Tibial nerve (tissue), 4 donors: ENCODE measurements around the gene SRPK3. TPM values are rescaled to one million over a fixed set of nuclear protein-coding genes. Genes with fewer than 3 reads are reported as not detected.

ENCODE experiments used
- DNase-seq, 2 donors: peaks; one replicate each; pipeline ENCODE4 v3.0.0-alpha.2; 2019; ENCODE audit warnings: low spot score in 2 of 2
- H3K27ac ChIP-seq, 4 donors: fragments of 200-600 bp; sonication (generic) in 3 of 4; one replicate each; pipeline ENCODE4 v1.5.1; 2017 to 2019; ENCODE audit warnings: mild to moderate bottlenecking in 1 of 4
- H3K27me3 ChIP-seq, 2 donors: fragments of 200-600 bp; sonication (generic) in 1 of 2; one replicate each; pipeline versions ENCODE4 v1.5.1 to v1.6.0; 2017 to 2019
- H3K36me3 ChIP-seq, 3 donors: fragments of 200-600 bp; sonication (generic); one replicate each; pipeline ENCODE4 v1.5.1; 2018 to 2019
- H3K4me1 ChIP-seq, 4 donors: fragments of 200-600 bp; sonication (generic) in 3 of 4; one replicate each; pipeline ENCODE4 v1.5.1; 2017 to 2019
- H3K4me3 ChIP-seq, 4 donors: fragments of 200-600 bp; sonication (generic) in 3 of 4; one replicate each; pipeline ENCODE4 v1.5.1; 2017 to 2019; ENCODE audit warnings: mild to moderate bottlenecking in 1 of 4, moderate library complexity in 1 of 4
- H3K9me3 ChIP-seq, 4 donors: fragments of 200-600 bp; sonication (generic) in 3 of 4; one replicate each; pipeline ENCODE4 v1.5.1; 2017 to 2019
- EP300 ChIP-seq, 2 donors: sonication (generic); formaldehyde crosslinking; IDR thresholded peaks; one replicate each; pipeline ENCODE4 v1.6.1; 2017; ENCODE audit warnings: antibody characterized with exemption in 2 of 2, mild to moderate bottlenecking in 1 of 2
- POLR2A ChIP-seq, 2 donors: fragments of 450-650 bp; IDR thresholded peaks; one replicate each; pipeline ENCODE4 v1.6.1; 2017; ENCODE audit warnings: antibody characterized with exemption in 2 of 2, mild to moderate bottlenecking in 2 of 2, moderate library complexity in 2 of 2
- WGBS, 2 donors: methylation state at CpG; one replicate each; pipeline ENCODE4 v1.1.5; 2018; 5-methylcytosine and 5-hydroxymethylcytosine counted together
- total RNA-seq, 4 donors: library from RNA; depleted of rRNA; stranded (reverse); fragments of >200 nt; gene quantifications; one replicate each; pipeline ENCODE4 v1.1.0, GENCODE V29; 2016
- TF ChIP-seq, protein P1 (sequence below), 5 experiments: fragments of 200-600 bp in 3 of 5; fragments of 450-650 bp in 2 of 5; sonication (generic) in 3 of 5; IDR thresholded peaks; one replicate each; pipeline ENCODE4 v1.5.1; 2016 to 2019; ENCODE audit warnings: antibody characterized with exemption in 5 of 5, mild to moderate bottlenecking in 3 of 5, moderate library complexity in 2 of 5

The SRPK3 gene
- total RNA-seq, 4 donors from 2014 or later: 0.87 to 5.1 (median 1.4) TPM

DNA sequence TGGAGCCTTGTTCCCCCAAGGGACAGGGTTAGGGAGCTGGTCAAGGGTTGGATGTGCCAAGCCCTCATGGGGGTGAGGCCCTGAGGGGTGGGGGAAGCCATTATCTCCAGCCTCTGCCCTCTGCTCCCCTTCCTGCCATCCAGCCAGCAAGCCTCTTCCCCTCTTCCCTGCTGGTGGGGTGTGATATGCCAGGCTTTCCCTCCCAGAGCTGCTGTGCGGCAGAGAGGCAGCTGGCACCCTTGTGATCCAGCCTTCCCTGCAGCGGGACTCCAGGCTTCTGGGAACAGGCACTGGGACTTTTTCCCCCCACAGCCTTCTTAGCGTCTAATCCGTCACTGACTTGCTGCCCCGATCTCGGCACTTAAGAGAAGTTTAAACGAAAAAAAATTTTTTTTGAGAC is 19.9 kb downstream of the SRPK3 start:
- no peak overlapping the region for H3K4me3 ChIP-seq
- H3K9me3 ChIP-seq: no peaks in the 10 kb centered on the region
- DNase-seq: no peak
- no peaks in the 10 kb centered on the region for H3K27me3 ChIP-seq
- TF ChIP-seq EP300 (IDR thresholded peaks at IDR 0.05) (no peak), POLR2A (IDR thresholded peaks at IDR 0.05) (no peak)
- H3K27ac ChIP-seq: no peak overlapping the region
- 78 to 93% methylated on average over 7 of the region's 7 CpGs for WGBS, 2 donors
- peaks cover 0 to 7% (median 0%) of the 10 kb centered on the region in 4 donors for H3K4me1 ChIP-seq
- peaks cover 0 to 36% (median 0%) of the 10 kb centered on the region in 3 donors for H3K36me3 ChIP-seq

DNA sequence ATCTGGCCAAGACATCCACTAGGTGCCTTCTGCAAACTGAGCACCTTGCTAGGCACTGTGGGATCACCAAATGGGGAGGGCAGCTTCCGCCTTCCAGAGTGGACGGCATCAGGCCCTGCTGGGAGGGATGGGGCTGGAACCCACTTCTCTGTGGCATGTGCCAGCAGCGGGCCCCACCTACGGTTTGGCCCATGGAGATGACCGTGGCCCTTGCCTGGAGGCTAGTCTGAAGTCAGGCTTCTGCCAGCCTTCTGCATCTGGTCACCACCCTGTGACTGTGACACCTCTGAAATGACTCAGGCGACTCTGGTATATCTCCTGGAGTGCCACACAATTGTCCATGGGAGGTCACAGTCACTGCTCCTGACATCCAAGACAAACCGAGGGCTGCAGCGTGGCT is 20.8 kb downstream of the SRPK3 start:
- Histone ChIP-seq H3K4me3 (no peak overlapping the region), H3K27ac (no peak overlapping the region), H3K27me3 (no peaks in the 10 kb centered on the region), H3K9me3 (no peaks in the 10 kb centered on the region), H3K36me3 (peaks cover 0 to 36% (median 0%) of the 10 kb centered on the region in 3 donors), H3K4me1 (no peaks in the 10 kb centered on the region)
- WGBS, 2 donors: 71 to 83% methylated on average over 4 to 7 of the region's 8 CpGs
- DNase-seq: no peak
- TF ChIP-seq POLR2A (IDR thresholded peaks at IDR 0.05) (no peak), EP300 (IDR thresholded peaks at IDR 0.05) (no peak)
- TF ChIP-seq, protein P1, sequence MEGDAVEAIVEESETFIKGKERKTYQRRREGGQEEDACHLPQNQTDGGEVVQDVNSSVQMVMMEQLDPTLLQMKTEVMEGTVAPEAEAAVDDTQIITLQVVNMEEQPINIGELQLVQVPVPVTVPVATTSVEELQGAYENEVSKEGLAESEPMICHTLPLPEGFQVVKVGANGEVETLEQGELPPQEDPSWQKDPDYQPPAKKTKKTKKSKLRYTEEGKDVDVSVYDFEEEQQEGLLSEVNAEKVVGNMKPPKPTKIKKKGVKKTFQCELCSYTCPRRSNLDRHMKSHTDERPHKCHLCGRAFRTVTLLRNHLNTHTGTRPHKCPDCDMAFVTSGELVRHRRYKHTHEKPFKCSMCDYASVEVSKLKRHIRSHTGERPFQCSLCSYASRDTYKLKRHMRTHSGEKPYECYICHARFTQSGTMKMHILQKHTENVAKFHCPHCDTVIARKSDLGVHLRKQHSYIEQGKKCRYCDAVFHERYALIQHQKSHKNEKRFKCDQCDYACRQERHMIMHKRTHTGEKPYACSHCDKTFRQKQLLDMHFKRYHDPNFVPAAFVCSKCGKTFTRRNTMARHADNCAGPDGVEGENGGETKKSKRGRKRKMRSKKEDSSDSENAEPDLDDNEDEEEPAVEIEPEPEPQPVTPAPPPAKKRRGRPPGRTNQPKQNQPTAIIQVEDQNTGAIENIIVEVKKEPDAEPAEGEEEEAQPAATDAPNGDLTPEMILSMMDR (IDR thresholded peaks at IDR 0.05): no peak

DNA sequence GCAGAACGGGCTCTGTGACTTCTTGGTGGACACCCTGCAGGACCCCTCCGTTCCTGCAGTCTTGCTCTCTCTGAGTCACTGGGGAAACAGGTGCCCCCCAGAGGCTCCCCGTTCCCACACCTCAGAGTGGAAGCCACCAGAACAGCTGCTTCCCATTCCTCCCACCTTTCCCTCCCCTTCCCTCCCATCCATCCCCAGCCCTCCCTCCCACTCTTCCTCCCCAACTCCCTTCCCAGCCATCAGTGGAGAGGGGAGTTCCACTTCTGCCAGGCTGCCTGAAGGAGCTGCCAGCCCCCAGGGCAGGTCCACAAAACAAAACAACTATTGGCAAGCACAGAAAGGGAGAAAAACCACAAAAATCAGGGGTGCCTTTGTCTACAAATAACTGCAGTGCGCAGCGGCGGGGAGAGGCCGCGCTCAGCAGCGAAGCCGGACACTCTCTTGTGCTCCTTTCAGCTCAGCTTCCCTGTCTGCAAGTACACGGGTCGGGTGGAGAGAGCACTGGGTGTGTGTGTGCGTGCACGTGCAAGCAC is 21.7 kb downstream of the SRPK3 start:
- Histone ChIP-seq H3K4me1 (no peaks in the 10 kb centered on the region), H3K9me3 (no peaks in the 10 kb centered on the region), H3K27ac (no peak overlapping the region), H3K27me3 (no peaks in the 10 kb centered on the region), H3K4me3 (no peak overlapping the region), H3K36me3 (peaks cover 0 to 27% (median 0%) of the 10 kb centered on the region in 3 donors)
- no peak for DNase-seq
- WGBS, 2 donors: 33 to 61% methylated on average over 2 to 14 of the region's 14 CpGs
- TF ChIP-seq, protein P1 (IDR thresholded peaks at IDR 0.05): no peak
- TF ChIP-seq EP300 (IDR thresholded peaks at IDR 0.05) (no peak), POLR2A (IDR thresholded peaks at IDR 0.05) (no peak)

DNA sequence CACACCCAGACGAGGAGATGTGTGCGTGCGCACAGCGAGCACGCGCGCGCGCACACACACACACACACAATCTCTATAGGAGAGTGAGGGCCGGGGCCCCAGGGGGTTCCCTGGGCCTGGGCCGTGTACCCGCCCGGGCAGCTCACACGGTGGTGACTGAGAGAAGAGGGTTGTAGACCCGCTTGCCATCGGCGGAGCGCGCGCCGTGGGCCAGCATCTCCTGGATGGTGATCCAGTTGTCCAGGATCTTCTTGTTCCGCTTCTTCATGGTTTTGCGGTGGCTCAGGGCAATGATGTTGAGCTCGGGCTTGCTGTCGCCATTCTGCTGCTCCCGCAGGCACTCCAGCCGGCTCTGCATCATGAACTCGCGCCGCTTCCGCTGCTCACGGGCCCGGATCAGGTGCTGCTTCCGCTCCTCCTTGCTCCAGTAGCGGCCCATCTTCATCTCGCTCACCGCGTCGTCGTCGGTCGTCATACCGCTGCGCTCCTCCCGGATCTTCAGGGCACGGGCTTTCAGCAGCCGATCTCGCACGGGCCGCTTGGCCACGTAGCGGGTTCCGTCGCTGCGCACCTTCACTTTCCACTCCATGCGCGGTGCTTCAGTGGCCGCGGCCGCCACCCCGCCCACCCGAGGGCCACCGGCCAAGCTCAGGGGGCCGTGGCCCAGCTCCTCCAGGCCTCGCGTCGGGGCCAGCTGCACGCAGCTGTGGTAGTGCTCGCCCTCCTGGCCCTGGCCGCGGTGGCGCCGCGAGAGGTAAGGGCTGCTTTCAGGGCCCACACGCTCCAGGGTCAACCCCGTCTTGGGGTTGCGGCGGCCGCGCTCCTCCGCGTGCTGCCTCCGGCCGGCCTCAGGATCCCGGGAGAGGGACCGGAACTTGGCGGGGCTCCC is 22.6 kb downstream of the SRPK3 start:
- WGBS, 2 donors: 95% methylated on average over 38 to 81 of the region's 87 CpGs
- Histone ChIP-seq H3K4me1 (no peaks in the 10 kb centered on the region), H3K27ac (no peak overlapping the region), H3K9me3 (no peaks in the 10 kb centered on the region), H3K4me3 (no peak overlapping the region), H3K27me3 (no peaks in the 10 kb centered on the region), H3K36me3 (peaks cover 0 to 18% (median 0%) of the 10 kb centered on the region in 3 donors)
- DNase-seq: no peak
- TF ChIP-seq, protein P1 (IDR thresholded peaks at IDR 0.05): no peak
- TF ChIP-seq POLR2A (IDR thresholded peaks at IDR 0.05): no peak
- TF ChIP-seq EP300 (IDR thresholded peaks at IDR 0.05): no peak

DNA sequence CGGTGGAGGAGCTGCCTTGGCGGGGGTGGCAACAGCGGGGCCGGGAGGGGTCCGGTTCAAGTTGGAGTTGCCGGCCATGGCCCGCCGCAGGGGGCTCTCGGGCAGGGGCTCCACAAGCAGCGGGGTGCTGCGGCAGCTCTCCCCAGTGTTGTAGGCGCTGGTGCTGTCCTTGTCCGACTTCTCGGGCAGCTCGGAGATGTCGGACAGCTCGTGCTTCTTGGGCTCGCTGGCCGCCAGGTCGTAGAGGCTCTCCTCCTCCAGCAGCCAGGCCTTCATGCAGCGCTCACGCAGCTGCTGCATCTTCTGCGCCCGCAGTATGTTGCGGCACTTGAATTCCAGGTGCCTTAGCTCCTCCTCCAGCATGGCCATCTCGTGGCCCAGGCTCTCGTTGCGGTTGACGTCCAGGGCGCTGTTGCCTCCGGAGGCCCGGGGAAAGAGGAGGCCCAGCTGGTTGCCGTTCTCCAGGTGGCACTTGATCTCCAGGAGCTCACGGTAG is 23.3 kb downstream of the SRPK3 start:
- TF ChIP-seq, protein P1 (IDR thresholded peaks at IDR 0.05): no peak
- TF ChIP-seq POLR2A (IDR thresholded peaks at IDR 0.05): no peak
- no peak for TF ChIP-seq EP300 (IDR thresholded peaks at IDR 0.05)
- no peak for DNase-seq
- 85 to 93% methylated on average over 13 to 21 of the region's 34 CpGs for WGBS, 2 donors
- Histone ChIP-seq H3K27me3 (no peaks in the 10 kb centered on the region), H3K9me3 (no peaks in the 10 kb centered on the region), H3K36me3 (peaks cover 0 to 11% (median 0%) of the 10 kb centered on the region in 3 donors), H3K4me1 (no peaks in the 10 kb centered on the region), H3K27ac (no peak overlapping the region), H3K4me3 (no peak overlapping the region)
